HG02943 (cell line): Measurements from ENCODE around the gene PVR.
"Not testable (repeated sequence)": the region's sequence is repeated elsewhere in the genome, so short reads cannot be mapped to it uniquely, and the experiment has no call there.

ENCODE experiments used
- ATAC-seq: cut with Tn5 transposase; IDR thresholded peaks from one replicate; pipeline ENCODE4 v1.9.1; 2021; ENCODE audit warnings: mild to moderate bottlenecking, low read depth, moderate library complexity; ENCODE audit not compliant: unreplicated experiment

Gene PVR

DNA sequence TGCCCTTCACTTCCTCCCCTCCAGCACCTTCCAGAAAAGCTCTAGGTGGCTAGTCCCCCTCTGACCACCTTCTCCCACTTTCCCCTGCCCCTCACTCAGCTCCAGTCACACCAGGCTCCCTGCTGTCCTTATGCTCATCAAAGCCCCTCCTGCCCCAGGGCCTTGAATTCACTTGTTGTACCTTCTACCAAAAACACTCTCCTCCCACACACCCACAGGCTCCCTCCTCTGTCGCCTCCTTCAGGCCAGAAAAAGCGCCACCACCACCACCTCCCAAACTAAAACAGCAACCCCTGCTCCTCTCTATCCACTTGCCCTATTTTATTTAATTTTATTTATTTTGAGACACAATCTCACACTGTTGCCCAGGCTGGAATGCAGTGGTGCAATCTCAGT is 50.5 kb downstream of the PVR start:
- ATAC-seq = no peak

DNA sequence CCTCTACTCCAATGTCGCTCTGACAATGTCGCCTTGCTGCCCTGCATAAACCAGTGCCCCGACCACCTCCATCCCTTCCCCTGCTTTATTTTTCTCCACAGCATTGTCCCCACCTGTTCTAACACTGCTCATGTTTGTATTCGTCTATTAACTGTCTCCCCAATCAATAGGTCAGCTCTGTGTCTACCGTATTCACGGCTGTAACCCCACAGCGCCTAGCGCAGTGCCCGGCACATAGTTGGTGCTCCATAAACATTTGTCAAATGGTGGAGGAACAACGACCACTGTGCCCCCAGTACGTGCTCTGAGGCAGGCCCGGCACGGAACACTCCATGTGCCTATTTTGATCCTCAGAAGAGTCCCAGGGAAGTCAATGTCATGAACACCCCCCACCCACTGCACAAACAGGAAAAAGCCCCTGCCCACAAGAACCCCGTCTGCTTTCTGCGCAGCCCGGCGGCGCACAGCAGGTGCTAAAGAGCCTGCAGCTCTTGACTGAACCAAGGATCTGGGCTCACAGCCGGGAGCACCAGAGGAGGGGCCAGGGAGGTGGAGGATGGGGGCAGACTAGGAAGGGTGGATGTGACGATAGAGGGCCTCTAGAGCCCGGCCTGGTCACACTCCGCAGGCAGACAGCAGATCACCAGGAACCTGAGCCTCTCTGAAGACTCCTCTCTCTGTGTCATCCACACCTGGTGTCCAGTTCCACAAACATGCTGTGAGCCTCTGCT is 53.4 kb downstream of the PVR start:
- ATAC-seq = no peak

GRCh38 chr19:44697670-44698034 is 53.9 kb downstream of the PVR start:
- ATAC-seq = no peak

- ATAC-seq = no peak
These were observed 54.9 kb downstream of the PVR start, which contains the start of gene CEACAM16 for GRCh38 chr19:44698492-44699201. TSS of gene CEACAM16 (plus strand) at chr19:44699151. CDS start at chr19:44701457, 2,306 bp downstream.

DNA sequence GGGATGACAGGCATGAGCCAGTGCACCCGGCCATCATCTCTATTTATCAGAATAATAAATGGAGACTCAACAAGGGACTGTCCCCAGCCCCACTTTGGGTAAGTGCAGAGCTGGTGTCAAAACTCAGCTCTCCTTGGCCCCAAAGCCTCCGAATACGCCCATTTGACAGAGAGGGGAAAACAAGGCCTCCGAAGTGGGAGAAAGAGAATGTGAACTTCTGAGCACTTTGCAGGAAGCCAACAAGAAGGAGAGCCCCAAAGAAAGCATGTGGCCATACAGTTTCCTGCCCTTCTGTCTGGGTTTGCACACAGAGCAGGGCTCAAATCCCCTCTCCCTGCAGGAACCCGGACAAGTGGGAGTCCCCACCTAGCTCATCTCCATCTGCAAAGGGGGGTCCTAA is 56.8 kb downstream of the PVR start:
- ATAC-seq = no peak

- no peak for ATAC-seq
These were observed 57.5 kb downstream of the PVR start for GRCh38 chr19:44701228-44701627.

DNA sequence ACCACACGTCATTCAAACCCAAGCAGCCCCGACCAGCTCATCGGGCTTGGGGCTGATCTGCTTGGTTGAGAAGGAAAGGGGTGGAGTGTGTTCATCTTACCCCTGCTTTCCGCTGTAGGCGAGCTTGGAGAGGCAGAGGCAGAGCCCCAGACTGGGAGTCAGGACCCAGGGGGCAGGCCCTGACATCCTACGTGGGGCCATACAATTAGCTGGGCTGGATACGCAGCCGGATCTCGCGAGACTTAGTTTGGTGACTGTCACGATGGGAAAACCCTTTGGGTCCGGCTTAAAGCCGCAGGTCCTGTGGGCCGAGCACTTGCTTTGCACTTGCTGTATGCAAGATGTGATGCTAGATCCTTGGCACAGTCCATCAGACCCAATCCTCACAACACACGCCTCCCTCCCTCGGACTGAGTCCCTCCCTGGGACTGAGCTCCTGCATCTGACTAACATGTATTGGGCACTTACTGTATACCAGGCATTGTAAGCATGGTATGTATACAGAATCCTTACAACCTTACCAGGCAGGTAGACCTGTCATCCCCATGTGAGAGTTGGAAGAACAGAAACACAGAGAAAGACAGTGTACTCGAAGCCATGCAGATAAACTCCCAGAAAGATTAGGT is 59.0 kb downstream of the PVR start:
- ATAC-seq = no peak

DNA sequence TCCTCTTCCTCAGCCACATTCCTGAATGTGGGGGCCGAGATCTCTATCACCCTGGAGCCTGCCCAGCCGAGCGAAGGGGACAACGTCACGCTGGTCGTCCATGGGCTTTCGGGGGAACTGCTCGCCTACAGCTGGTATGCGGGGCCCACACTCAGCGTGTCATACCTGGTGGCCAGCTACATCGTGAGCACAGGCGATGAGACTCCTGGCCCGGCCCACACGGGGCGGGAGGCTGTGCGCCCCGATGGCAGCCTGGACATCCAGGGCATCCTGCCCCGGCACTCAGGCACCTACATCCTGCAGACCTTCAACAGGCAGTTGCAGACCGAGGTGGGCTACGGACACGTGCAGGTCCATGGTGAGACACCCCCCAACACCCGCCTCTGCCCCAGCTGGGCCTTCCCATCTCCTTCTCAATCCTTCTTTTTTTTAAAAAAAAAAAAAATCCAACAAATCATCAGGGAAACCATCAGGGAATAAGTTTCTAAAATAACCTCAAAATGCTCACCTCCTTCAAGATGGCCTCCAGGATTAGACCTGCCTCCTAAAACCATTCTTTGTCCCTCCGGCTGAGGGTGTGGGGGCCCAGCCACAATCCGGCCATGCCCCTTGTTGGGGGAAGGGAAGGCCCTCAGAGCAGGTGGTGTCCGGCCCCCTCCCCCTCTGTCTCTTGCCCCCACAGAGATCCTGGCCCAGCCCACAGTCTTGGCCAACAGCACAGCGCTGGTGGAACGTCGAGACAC is 59.8 kb downstream of the PVR start:
- no peak for ATAC-seq

DNA sequence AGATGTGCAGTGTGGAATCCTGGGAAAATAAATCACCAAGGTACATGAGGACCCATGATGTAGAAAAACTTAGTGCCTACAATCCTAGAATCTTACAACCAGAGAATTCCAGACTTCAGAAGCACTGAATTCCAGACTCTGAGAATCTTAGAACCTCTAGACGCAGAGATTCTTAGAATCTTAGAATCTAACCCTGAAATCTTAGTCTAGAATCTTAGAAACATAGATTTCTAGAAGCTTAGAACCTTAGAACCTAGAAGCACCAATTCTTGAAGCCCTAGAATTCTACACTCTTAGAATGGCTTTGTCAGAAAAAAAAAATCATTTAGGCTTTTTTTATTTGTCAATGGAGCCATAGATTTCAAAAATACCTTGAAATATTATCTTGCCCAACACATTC is 61.3 kb downstream of the PVR start:
- ATAC-seq = no peak

DNA sequence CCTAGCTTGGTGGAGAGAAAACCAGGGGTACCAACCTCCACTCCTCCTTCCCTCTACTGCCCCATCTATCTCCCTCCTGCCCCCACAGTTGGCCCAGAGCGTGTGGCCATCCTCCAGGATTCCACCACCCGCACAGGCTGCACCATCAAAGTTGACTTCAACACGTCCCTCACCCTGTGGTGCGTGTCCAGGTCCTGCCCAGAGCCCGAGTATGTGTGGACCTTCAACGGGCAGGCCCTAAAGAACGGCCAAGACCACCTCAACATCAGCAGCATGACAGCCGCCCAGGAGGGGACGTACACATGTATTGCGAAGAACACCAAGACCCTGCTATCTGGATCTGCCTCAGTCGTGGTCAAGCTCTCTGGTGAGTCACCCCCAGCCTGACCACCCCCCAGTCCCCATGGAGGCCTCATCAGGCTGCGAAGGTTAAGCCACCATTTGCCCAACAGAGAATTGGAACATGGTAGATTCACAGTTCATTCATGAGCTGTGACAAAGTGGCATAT is 61.8 kb downstream of the PVR start:
- no peak for ATAC-seq

DNA sequence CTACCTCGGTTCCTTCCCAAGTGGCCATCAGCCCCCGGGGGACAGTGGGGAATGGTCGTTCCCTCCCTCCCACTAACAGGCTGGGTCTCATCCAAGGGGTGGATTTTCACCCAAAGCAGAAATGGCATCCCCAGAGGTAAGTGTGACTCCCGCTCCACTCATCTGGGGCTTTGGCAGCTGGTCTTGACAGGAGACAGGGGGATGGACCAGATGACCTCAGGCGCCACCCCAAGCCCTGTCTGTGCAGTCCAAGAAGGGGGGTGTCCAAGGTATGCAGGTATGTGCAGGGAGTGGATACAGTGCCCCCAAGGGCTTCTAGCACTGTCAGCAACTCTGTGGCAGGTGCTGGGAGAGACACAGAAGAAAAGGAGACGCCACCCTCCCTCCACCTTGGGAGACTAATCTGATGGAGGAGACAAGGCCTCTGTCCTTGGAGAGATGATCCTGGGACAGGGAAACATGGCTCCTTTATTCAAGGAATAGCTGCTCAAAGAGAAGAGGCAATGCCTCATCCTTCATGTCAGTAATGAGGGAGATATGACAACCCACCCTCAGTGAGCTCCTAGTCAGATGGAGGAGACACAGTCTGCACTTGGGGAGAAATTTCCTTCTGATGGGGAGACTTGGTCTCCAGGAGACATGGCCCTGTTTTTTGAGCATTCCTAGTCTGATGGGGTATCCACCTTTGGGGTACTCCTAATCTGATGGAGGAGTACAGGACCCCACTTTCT is 63.0 kb downstream of the PVR start:
- ATAC-seq = no peak

GRCh38 chr19:44707794-44708193 is 64.1 kb downstream of the PVR start:
- no peak for ATAC-seq

DNA sequence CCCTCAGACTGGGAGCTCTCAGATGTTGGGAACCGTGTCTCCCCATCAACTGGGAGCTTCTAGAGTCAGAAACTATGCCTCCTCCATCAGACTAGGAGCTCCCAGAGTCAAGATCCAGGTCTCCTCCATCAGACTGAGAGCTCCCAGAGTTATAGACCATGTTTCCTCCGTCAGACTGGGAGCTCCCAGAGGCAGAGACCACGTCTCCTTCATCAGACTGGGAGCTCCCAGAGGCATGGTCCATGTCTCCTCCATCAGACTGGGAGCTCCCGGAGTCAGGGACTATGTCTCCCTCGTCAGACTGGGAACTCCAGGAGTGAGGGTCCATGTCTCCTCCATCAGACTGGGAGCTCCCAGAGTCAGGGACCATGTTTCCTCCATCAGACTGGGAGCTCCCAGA is 65.2 kb downstream of the PVR start:
- ATAC-seq = no peak

DNA sequence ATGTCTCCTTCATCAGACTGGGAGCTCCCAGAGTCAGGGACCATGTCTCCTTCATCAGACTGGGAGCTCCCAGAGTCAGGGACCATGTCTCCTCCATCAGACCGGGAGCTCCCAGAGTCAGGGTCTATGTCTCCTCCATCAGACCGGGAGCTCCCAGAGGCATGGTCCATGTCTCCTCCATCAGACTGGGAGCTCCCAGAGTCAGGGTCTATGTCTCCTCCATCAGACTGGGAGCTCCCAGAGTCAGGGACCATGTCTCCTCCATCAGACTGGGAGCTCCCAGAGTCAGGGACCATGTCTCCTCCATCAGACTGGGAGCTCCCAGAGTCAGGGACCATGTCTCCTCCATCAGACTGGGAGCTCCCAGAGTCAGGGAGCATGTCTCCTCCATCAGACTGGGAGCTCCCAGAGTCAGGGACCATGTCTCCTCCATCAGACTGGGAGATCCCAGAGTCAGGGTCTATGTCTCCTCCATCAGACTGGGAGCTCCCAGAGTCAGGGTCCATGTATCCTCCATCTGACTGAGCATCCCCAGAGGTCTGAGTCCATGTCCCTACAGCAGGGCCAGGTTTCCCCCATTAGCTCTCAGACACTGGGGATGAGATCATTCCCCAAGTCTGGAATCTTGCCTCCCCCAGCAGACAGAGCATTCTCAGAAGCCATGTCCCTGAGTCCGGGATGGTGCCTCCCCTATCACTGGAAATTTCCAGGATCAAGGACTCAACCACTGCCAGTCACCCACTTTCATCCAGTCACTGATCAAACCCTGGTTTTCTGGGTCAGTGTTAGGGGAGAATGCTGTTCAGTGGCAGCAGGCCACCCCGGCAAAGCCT is 65.9 kb downstream of the PVR start:
- not testable (repeated sequence) for ATAC-seq

DNA sequence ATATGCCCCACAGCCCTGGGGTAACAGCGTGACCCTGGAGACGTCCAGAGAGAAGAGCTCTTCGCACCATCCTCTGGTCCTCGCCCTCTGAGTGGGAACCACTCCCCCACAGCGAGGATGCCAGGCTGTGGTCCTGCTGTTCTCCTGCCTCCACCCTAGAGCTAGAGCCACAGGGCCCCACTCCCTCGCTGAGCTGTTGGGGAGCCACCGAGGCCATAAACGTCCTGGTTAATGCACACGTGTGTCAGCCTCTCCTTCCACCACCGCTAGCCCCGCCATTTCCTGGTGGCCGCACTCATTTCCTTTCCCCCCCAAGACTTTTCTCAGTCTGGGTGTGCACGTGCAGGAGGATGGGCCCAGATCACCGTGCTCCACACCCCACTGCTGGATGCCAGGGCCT is 66.8 kb downstream of the PVR start:
- ATAC-seq = no peak

DNA sequence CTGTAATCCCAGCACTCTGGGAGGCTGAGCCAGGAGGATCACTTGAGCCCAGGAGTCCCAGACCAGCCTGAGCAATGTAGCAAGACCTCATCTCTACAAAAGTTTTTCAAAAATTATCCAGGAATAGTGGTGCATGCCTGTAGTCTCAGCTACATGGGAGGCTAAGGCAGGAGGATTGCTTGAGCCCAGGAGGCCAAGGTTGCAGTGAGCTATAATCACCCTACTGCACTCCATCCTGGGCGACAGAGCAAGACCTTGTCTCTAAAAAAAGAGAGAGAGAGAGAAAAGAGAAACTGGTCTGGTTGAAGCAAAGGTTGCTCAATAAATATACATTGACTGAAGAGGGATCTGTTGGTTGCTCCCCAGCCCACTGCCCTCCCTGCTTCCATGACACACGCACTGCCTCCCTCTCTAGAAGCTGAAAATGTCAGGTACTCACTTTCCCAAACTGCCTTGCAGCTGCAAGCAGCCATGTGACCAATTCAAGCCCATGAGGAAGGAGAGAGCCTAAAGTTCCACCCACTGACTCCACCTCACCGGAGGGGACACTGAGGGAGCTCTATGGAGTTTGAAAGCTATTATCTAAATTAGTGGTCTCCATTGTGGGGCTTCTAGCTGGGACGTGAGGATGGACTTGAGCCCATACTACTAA is 69.3 kb downstream of the PVR start:
- ATAC-seq = no peak
